NOMO-1 (cell line): Measurements from ENCODE around the gene SNAP47.

Experiments
- DNase-seq, 2 experiments: peaks; one replicate each; lab custom pipeline; 2025; ENCODE audit not compliant: unreplicated experiment in 2 of 2; lab: John Stamatoyannopoulos, UW

The SNAP47 gene

GRCh38 chr1:227731696-227732585 is 3.3 kb upstream of the SNAP47 start:
- DNase-seq = no peak

GRCh38 chr1:227732586-227733308 is 2.5 kb upstream of the SNAP47 start:
- DNase-seq = no peak

GRCh38 chr1:227733309-227733705 is 1.9 kb upstream of the SNAP47 start:
- DNase-seq = no peak

GRCh38 chr1:227733751-227734545 is 1.3 kb upstream of the SNAP47 start:
- no peak for DNase-seq

- no peak for DNase-seq
These were observed 734 bp upstream of the SNAP47 start for GRCh38 chr1:227734546-227734855.

- DNase-seq = no peak
These were observed 477 bp downstream of the SNAP47 start for GRCh38 chr1:227735539-227736285.

- no peak for DNase-seq
These were observed 1.7 kb downstream of the SNAP47 start for GRCh38 chr1:227736814-227737432.

GRCh38 chr1:227738820-227739219 is 3.6 kb downstream of the SNAP47 start:
- DNase-seq = no peak

- DNase-seq = no peak
These were observed 4.4 kb downstream of the SNAP47 start for GRCh38 chr1:227739636-227740035.

- DNase-seq = no peak
These were observed 5.2 kb downstream of the SNAP47 start for GRCh38 chr1:227740401-227740960.

GRCh38 chr1:227741166-227741870 is 6.1 kb downstream of the SNAP47 start:
- no peak for DNase-seq

- DNase-seq = no peak
These were observed 7.8 kb downstream of the SNAP47 start for GRCh38 chr1:227742738-227743715.

- no peak for DNase-seq
These were observed 9.4 kb downstream of the SNAP47 start for GRCh38 chr1:227744668-227745067.

- DNase-seq = no peak
These were observed 10.5 kb downstream of the SNAP47 start for GRCh38 chr1:227745568-227746265.

GRCh38 chr1:227746676-227747075 is 11.4 kb downstream of the SNAP47 start:
- DNase-seq = no peak

GRCh38 chr1:227747382-227747781 is 12.1 kb downstream of the SNAP47 start:
- DNase-seq = no peak

GRCh38 chr1:227747948-227748495 is 12.8 kb downstream of the SNAP47 start:
- DNase-seq = no peak
